Heart left ventricle (tissue), 16 donors: ENCODE measurements around the gene MRPS15. TPM values are rescaled to one million over a fixed set of nuclear protein-coding genes. Genes with fewer than 3 reads are reported as not detected.

Experiments used
- ATAC-seq, 4 donors: fragments of 200-7000 bp; cut with Tn5 transposase; one replicate each; pipeline ENCODE4 v1.9.1; 2020 to 2022; ENCODE audit warnings: moderate library complexity in 4 of 4, mild to moderate bottlenecking in 3 of 4, moderate number of reproducible peaks in 1 of 4
- DNase-seq, 5 donors: peaks; one replicate each; pipeline ENCODE4 v3.0.0-alpha.2; 2020
- H3K27ac ChIP-seq, 12 donors: fragments of 200-600 bp; sonication (generic) in 4 of 12; one replicate each; pipeline versions ENCODE4 v1.5.0 to v1.8.0; 2016 to 2022; ENCODE audit warnings: mild to moderate bottlenecking in 2 of 12
- H3K27me3 ChIP-seq, 9 donors: fragments of 200-600 bp; sonication (generic) in 2 of 9; one replicate each; pipeline versions ENCODE4 v1.5.1 to v1.8.0; 2016 to 2022; ENCODE audit warnings: mild to moderate bottlenecking in 3 of 9
- H3K36me3 ChIP-seq, 9 donors: fragments of 200-600 bp; sonication (generic) in 2 of 9; one replicate each; pipeline versions ENCODE4 v1.5.0 to v1.8.0; 2018 to 2022; ENCODE audit warnings: mild to moderate bottlenecking in 2 of 9
- H3K4me1 ChIP-seq, 12 donors: fragments of 200-600 bp; sonication (generic) in 4 of 12; one replicate each; pipeline versions ENCODE4 v1.5.0 to v1.8.0; 2016 to 2022; ENCODE audit warnings: mild to moderate bottlenecking in 3 of 12
- H3K4me3 ChIP-seq, 12 donors: fragments of 200-600 bp; sonication (generic) in 4 of 12; one replicate each; pipeline versions ENCODE4 v1.5.0 to v1.8.0; 2017 to 2022; ENCODE audit warnings: mild to moderate bottlenecking in 9 of 12, moderate library complexity in 4 of 12
- H3K9me3 ChIP-seq, 12 donors: fragments of 200-600 bp; sonication (generic) in 4 of 12; one replicate each; pipeline versions ENCODE4 v1.5.0 to v1.8.0; 2016 to 2022; ENCODE audit warnings: mild to moderate bottlenecking in 1 of 12
- CTCF ChIP-seq, 12 donors: fragments of 200-600 bp; sonication (generic) in 4 of 12; IDR thresholded peaks; one replicate each; pipeline versions ENCODE4 v1.5.0 to v1.8.0; 2018 to 2022; ENCODE audit warnings: antibody characterized with exemption in 12 of 12, mild to moderate bottlenecking in 5 of 12
- POLR2A ChIP-seq, 2 donors: fragments of 450-650 bp; IDR thresholded peaks; one replicate each; pipeline ENCODE4 v1.6.1; 2017; ENCODE audit warnings: antibody characterized with exemption in 2 of 2, mild to moderate bottlenecking in 2 of 2, moderate library complexity in 2 of 2
- WGBS, 4 donors: extraction: QIAGEN DNeasy Blood & Tissue Kit in 2 of 4; methylation state at CpG; one replicate each; pipeline versions ENCODE4 v1.1.5 to v1.1.7; 2013 to 2018; 5-methylcytosine and 5-hydroxymethylcytosine counted together
- intact Hi-C, 10 donors: fragments of 100-400 bp; cut with DNase I; formaldehyde crosslinking; loops; one replicate each; pipeline versions ENCODE4 v1.11.1 to v1.14.2; 2022
- polyA plus RNA-seq, 2 donors: library from polyadenylated mRNA; stranded (reverse); fragments of 200-250 nt; gene quantifications; one replicate each; pipeline ENCODE4 v1.2.3, GENCODE V29; 2013
- total RNA-seq, 9 donors: library from RNA; depleted of rRNA in 2 of 9; stranded (reverse); fragments of >200 nt in 2 of 9; fragmentation: NEBNext Ultra II Directional in 3 of 9; extraction: Animal tissue kit (Norgen Biotek cat#: 25700) in 3 of 9; gene quantifications; one replicate each; pipeline versions ENCODE4 v1.1.0 to v1.2.4, GENCODE V29; 2016 to 2023
- donor health status: ischemic (EF 13 %, LVEDD 7.1; RV severe dilation, severe dysfunction).
- donor health status: healthy with polysubstance abuse.
- donor health status: DM: no; HTN: yes; CAD: no.
- donor health status: DM: no; HTN: no; CAD: no.
- donor health status: ischemic (EF 25% LVEDD 6.9; RV normal size, moderate dysfunction).
- donor health status: ischemic (EF 25% LVEDD 5.7; RV mildly dilated, moderate dysfunction).
- donor health status: healthy.
- donor health status: DM: yes; HTN: yes; CAD: no.
- donor health status: ischemic (EF 35%, LVEDD 5.7; RV mildly dilated, moderate dysfunction).
- donor health status: nonischemic (EF 11% LVEDD 7.7; RV severe dilation, severe dysfunction).
- donor health status: DM: yes; HTN: yes; CAD: no.
- donor health status: PGD.
- donor health status: ischemic (EF 29% LVEDD 5.4; RV normal size, mild dysfunction).
- donor health status: nonischemic (EF 23%, LVEDD 6.1; RV moderate dilation, normal function).

Gene MRPS15
- total and polyA plus RNA-seq, 11 donors: 83.5 to 396 (median 108) TPM

GRCh38 chr1:36510418-36510817 is 46.2 kb upstream of the MRPS15 start:
- Histone ChIP-seq H3K27me3 (peaks cover 0 to 40% (median 4%) of the 10 kb centered on the region in 9 donors), H3K9me3 (no peaks in the 10 kb centered on the region), H3K27ac (no peak overlapping the region), H3K36me3 (no peaks in the 10 kb centered on the region), H3K4me1 (no peaks in the 10 kb centered on the region), H3K4me3 (no peak overlapping the region)
- DNase-seq (no peak), ATAC-seq (no peak)
- intact Hi-C loops: loop anchor here in 1 of 10 donors (10.0 kb wide), 1 partner anchor 924 kb away; no protein-coding TSS in a partner anchor
- WGBS, 4 donors: 65 to 82% (median 77%) methylated on average over 7 of the region's 7 CpGs
- no peak for TF ChIP-seq POLR2A (IDR thresholded peaks at IDR 0.05)
- no peak for TF ChIP-seq CTCF (IDR thresholded peaks at IDR 0.05)

GRCh38 chr1:36508257-36508656 is 44.1 kb upstream of the MRPS15 start:
- Histone ChIP-seq H3K9me3 (no peaks in the 10 kb centered on the region), H3K36me3 (no peaks in the 10 kb centered on the region), H3K27ac (no peak overlapping the region), H3K4me3 (no peak overlapping the region), H3K4me1 (no peaks in the 10 kb centered on the region), H3K27me3 (peaks cover 0 to 43% (median 4%) of the 10 kb centered on the region in 9 donors)
- TF ChIP-seq CTCF (IDR thresholded peaks at IDR 0.05): no peak
- no peak for TF ChIP-seq POLR2A (IDR thresholded peaks at IDR 0.05)
- ATAC-seq: no peak
- intact Hi-C loops: no loop called here
- DNase-seq: no peak
- 80 to 87% (median 82%) methylated on average over 3 of the region's 3 CpGs for WGBS, 4 donors

- no peak overlapping the region for H3K4me3 ChIP-seq
- no peaks in the 10 kb centered on the region for H3K36me3 ChIP-seq
- 54 to 63% (median 55%) methylated on average over 5 of the region's 5 CpGs for WGBS, 4 donors
- no peaks in the 10 kb centered on the region for H3K4me1 ChIP-seq
- no peak for DNase-seq
- peaks cover 0 to 46% (median 7%) of the 10 kb centered on the region in 9 donors for H3K27me3 ChIP-seq
- H3K9me3 ChIP-seq: no peaks in the 10 kb centered on the region
- H3K27ac ChIP-seq: no peak overlapping the region
- TF ChIP-seq CTCF (IDR thresholded peaks at IDR 0.05): no peak
- TF ChIP-seq POLR2A (IDR thresholded peaks at IDR 0.05): no peak
- intact Hi-C loops: no loop called here
- no peak for ATAC-seq
These were observed 42.2 kb upstream of the MRPS15 start for GRCh38 chr1:36506276-36506920.

- TF ChIP-seq CTCF (IDR thresholded peaks at IDR 0.05) (no peak), POLR2A (IDR thresholded peaks at IDR 0.05) (no peak)
- WGBS, 4 donors: 45 to 56% (median 51%) methylated on average over 1 of the region's 1 CpG
These were observed 39.5 kb upstream of the MRPS15 start for GRCh38 chr1:36503733-36504132.

More at GRCh38 chr1:36503733-36504132, 39.5 kb upstream of the MRPS15 start:
- H3K9me3 ChIP-seq: no peaks in the 10 kb centered on the region
- intact Hi-C loops: no loop called here
- H3K4me3 ChIP-seq: no peak overlapping the region
- H3K27ac ChIP-seq: no peak overlapping the region
- H3K36me3 ChIP-seq: no peaks in the 10 kb centered on the region
- no peaks in the 10 kb centered on the region for H3K4me1 ChIP-seq
- H3K27me3 ChIP-seq: peaks cover 0 to 40% (median 9%) of the 10 kb centered on the region in 9 donors
- DNase-seq (no peak), ATAC-seq (no peak)
